ENCODE measurements around the gene CEP85L. TPM values are rescaled to one million over a fixed set of nuclear protein-coding genes. Genes with fewer than 3 reads are reported as not detected.

Gene CEP85L
- total RNA-seq, 4 donors from 2014 or later = 10.5 to 42.9 (median 17.1) TPM

GRCh38 chr6:118581489-118581959, 69.9 kb downstream of the CEP85L start:
- Histone ChIP-seq H3K27me3 (no peaks in the 10 kb centered on the region), H3K9me3 (no peaks in the 10 kb centered on the region), H3K4me1 (no peaks in the 10 kb centered on the region), H3K4me3 (replicated peaks in 1 of 3) (no peak overlapping the region), H3K27ac (no peak overlapping the region), H3K36me3 (no peaks in the 10 kb centered on the region)
- DNase-seq = no peak
- intact Hi-C loops (cut with DNase I) = no loop called here
- WGBS, 2 donors = 87 to 89% methylated on average over 5 of the region's 5 CpGs
- no peak for TF ChIP-seq POLR2A (IDR thresholded peaks at IDR 0.05)
- TF ChIP-seq CTCF (IDR thresholded peaks at IDR 0.05) = no peak

GRCh38 chr6:118580585-118581419, 70.6 kb downstream of the CEP85L start:
- TF ChIP-seq POLR2A (IDR thresholded peaks at IDR 0.05) (no peak), CTCF (IDR thresholded peaks at IDR 0.05) (peak; percentile 30 to 83 (median 74))
- intact Hi-C loops (cut with DNase I) = no loop called here
- Histone ChIP-seq H3K27ac (no peak overlapping the region), H3K9me3 (no peaks in the 10 kb centered on the region), H3K36me3 (no peaks in the 10 kb centered on the region), H3K4me3 (replicated peaks in 1 of 3) (no peak overlapping the region), H3K4me1 (no peaks in the 10 kb centered on the region), H3K27me3 (no peaks in the 10 kb centered on the region)
- WGBS, 2 donors = 52 to 61% methylated on average over 10 of the region's 10 CpGs
- DNase-seq = peak; percentile 32 to 34

- intact Hi-C loops (cut with DNase I) = no loop called here
- no peak for DNase-seq
- WGBS, 2 donors = 83 to 90% methylated on average over 2 of the region's 2 CpGs
- Histone ChIP-seq H3K36me3 (no peaks in the 10 kb centered on the region), H3K27ac (no peak overlapping the region), H3K9me3 (no peaks in the 10 kb centered on the region), H3K27me3 (no peaks in the 10 kb centered on the region), H3K4me1 (no peaks in the 10 kb centered on the region), H3K4me3 (replicated peaks in 1 of 3) (no peak overlapping the region)
- TF ChIP-seq POLR2A (IDR thresholded peaks at IDR 0.05) (no peak), CTCF (IDR thresholded peaks at IDR 0.05) (no peak)
Observed at GRCh38 chr6:118579786-118580185, 71.6 kb downstream of the CEP85L start.

GRCh38 chr6:118578617-118579016, 72.8 kb downstream of the CEP85L start:
- H3K9me3 ChIP-seq = no peaks in the 10 kb centered on the region
- no peak for DNase-seq
- TF ChIP-seq POLR2A (IDR thresholded peaks at IDR 0.05) (no peak), CTCF (IDR thresholded peaks at IDR 0.05) (no peak)

GRCh38 chr6:118577972-118578371, 73.4 kb downstream of the CEP85L start:
- 70 to 75% methylated on average over 4 of the region's 4 CpGs for WGBS, 2 donors
- intact Hi-C loops (cut with DNase I) = no loop called here
- H3K9me3 ChIP-seq = no peaks in the 10 kb centered on the region
- H3K36me3 ChIP-seq = no peaks in the 10 kb centered on the region
- no peak overlapping the region for H3K4me3 ChIP-seq (replicated peaks in 1 of 3)
- DNase-seq = no peak
- TF ChIP-seq CTCF (IDR thresholded peaks at IDR 0.05) (no peak), POLR2A (IDR thresholded peaks at IDR 0.05) (no peak)
- H3K27me3 ChIP-seq = no peaks in the 10 kb centered on the region
- H3K27ac ChIP-seq = no peak overlapping the region
- H3K4me1 ChIP-seq = no peaks in the 10 kb centered on the region

More at GRCh38 chr6:118578617-118579016, 72.8 kb downstream of the CEP85L start:
- Histone ChIP-seq H3K36me3 (no peaks in the 10 kb centered on the region), H3K4me3 (replicated peaks in 1 of 3) (no peak overlapping the region), H3K4me1 (no peaks in the 10 kb centered on the region), H3K27me3 (no peaks in the 10 kb centered on the region), H3K27ac (no peak overlapping the region)
- intact Hi-C loops (cut with DNase I) = no loop called here
- WGBS, 2 donors = 98 to 99% methylated on average over 12 of the region's 12 CpGs
